OCI-LY1 (cell line): ENCODE results near the gene TTC1.

Experiments
- CTCF ChIP-seq: fragments of 200-600 bp; sonication (generic), shearing (Covaris generic); IDR thresholded peaks from 2 replicates; pipeline ENCODE4 v1.5.1; 2017; ENCODE audit warnings: mild to moderate bottlenecking, antibody characterized with exemption, low read length, moderate library complexity, mixed read lengths
- EZH2 ChIP-seq: fragments of 200-600 bp; sonication (generic), shearing (Covaris generic); IDR thresholded peaks from 2 replicates; pipeline ENCODE4 v1.8.0; 2017; ENCODE audit warnings: borderline replicate concordance, mixed run types, mild to moderate bottlenecking, antibody characterized with exemption, low read length, moderate library complexity, mixed read lengths

- TF ChIP-seq CTCF, result no peak
- no peak for TF ChIP-seq EZH2
Measured at GRCh38 chr5:160007514-160007913, 1.4 kb upstream of the TTC1 start.
